ENCODE data around the gene CDYL.

Gene CDYL

DNA sequence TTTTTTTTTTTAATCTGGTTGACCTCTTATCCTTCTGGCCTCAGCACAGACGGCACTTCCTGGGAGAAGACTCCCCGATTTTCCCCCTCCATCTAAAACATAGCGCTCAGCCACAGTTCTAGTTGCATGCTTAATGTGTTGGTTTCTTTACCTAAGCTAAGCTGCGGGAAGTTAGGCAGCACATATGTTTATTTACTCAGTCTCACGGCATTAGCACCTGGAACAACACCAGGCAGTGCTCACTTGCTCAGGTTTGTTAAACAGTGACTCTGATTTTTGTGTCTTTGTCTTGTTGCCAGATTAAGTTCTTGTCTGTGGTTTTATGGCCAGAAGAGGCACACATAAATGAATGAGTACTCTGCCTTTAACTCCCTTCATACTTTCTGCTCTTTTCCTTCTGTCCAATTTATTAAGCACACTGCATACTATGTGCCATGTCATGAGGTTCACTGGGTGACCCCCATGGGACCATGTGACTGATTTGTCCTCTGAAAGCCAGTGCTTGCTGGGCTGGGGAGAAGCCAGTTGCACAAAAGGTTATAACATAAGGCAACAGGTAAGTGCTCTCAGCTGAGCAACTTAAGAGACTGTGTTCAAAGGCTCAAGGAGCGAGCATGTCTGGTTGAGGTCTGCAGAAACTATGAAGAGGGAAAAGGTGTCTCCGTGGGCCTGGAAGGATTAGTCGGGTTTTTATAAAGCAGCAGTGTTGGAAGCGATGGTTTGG lies 134.0 kb downstream of the CDYL start:
- no peak for DNase-seq

DNA sequence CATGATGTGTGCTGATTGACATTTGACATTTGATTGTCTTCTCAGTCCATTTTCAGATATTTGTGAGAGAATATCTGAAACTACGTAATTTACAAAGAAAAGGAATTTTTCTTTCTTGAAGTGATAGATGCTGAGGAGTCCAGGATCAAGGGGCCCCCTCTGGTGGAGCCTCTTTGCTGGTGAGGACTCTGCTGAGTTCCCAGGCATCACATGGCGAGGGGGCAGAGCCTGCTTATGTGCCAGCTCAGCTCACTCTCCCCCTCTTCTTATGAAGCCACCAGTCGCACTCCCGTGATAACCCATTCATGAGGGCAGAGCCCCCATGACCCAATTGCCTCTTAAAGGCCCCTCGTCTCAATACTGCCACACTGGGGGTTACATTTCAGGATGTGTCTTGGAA lies 136.4 kb downstream of the CDYL start:
- no peak for DNase-seq

DNA sequence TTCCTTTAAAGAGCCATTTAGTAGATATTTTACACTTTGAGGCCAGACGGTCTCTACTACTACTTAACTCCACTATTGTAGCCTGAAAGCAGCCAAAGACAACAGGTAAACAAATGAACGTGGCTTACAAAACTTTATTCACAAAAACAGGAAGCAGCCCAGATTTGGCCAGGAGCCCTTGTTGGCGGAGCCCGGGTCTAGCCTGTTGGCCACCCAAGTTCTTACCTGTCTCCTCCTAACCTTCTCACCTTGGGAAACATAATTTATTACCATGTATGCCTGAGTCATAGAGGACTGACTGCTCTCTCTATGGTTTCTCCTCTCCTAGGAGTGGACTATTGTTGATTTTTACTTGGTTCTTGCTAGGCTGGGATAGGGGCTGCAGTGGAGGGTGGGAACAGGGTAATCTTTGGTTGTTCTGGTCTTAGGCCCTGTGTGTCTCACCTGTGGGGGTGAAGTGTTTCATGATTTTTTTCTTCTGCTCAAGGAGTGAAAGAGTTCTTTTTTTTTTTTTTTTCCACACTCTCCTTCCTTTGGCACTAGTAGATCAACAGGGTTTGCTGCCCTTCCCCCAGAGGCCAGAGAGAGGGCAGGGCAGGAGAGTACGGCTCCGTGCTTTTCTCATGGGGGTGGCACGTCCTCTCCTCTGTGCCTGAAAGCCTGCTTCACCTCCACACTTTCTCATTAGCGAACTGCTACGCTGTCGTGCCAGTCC lies 137.7 kb downstream of the CDYL start:
- no peak for DNase-seq

DNA sequence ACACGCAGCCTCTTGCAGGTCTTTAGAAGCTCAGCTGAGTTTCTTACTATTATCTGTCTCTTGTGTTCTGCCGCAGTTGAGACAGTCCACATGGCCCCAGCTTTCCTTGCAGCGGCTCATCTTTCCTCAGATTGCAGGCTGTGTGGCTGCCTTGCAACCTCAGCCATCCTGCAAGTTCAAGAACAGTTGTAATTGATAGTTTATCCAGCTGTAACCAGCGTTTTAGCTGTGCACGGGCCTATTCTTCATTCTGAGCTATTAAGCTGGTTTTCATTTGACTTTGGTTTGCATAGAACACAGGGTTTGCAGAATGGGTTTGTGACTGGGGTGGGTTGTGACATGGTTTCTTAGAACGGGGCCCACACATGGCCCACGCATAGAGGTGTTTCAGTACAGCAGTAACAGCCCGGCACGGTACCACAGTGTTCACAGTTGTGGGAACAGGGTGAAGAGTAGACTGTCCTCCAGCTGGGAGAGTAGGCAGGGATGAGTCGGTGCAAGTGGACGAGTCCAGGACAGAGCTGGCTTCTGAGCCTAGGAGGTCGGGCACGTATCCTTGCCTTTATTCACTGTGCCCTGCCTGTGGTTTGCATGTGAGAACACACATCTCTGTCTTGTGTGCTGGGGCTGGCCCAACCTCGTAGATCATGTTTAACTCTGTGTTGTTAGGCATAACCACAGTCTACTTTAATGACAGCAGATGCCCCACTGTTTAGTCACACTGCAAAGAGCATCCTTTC lies 138.4 kb downstream of the CDYL start:
- no peak for DNase-seq

DNA sequence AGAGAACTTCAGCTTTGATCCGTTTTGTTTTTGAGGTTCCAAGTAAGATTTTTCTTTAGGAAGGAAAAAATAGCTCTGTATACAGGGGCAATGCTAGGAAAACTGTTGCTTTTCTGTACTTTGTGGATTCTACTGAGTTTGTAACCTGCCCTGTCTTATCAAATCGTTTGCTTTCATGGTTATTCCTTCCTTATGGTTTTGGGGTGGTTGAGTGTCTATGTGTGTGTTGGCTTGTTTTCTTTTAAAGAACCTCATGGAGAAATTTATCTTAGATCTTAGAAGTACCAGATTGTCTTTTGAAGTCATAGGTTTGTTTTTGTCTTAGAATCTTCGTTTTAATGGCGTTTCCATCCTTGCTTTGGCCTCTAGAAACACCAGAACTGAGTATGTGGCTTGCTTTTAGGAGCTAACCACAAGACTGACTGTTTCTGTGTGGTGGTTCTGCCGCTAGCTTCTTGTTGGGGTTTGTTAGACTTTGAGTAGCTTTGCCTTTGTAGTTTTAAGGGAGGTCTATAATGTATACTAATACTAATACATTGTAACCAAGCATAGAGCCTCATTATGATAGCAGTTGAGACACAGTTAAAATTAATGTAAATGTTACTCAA lies 140.9 kb downstream of the CDYL start:
- no peak for DNase-seq

DNA sequence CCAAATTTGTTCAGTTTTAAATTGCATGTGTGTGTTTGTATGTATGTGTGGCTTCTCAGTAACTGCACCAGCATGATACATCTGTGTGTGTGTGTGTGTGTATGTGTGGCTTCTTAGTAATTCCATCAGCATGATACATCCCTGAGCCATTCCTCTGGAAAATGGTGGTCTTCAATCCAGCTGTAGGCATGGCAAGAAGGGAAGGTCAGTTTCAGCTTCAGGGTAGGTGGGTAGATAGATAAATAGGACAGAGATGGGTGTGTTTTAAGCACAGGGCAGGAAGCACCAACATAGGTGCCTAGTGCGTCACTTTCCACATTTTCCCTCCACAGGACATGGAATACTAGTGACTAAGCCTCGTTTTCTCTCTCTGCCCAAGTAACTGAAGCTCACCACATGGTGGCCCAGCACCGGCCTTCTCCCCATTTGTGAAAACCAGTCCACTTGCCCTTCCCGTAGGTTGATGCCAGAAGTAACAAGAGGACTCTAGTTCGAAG lies 144.8 kb downstream of the CDYL start:
- no peak for DNase-seq

DNA sequence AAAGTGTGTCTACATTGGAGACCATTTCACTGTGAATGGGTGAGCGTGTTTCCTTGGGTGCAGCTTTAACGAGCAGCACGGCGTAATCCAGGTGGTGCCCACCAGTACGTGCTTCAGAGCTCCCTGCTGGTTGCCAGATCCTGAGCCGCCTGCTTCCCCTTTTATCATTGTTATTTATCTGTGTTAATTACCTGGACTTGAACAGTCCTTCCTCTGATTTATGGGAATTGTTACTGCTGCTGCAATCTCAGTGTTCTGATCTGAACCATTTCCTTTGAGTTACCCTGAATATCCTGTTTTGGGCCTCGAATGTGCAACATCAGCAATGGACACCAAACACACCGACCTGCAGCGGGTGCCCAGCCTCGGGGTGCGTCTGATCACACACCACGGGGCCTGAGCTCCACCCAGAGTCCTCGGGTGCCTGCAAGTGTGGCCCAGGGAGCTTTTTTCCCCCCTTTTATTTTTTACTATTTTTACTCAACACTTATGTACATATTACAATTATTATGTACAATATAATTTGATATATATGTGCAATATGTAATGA lies 146.4 kb downstream of the CDYL start:
- DNase-seq = no peak

DNA sequence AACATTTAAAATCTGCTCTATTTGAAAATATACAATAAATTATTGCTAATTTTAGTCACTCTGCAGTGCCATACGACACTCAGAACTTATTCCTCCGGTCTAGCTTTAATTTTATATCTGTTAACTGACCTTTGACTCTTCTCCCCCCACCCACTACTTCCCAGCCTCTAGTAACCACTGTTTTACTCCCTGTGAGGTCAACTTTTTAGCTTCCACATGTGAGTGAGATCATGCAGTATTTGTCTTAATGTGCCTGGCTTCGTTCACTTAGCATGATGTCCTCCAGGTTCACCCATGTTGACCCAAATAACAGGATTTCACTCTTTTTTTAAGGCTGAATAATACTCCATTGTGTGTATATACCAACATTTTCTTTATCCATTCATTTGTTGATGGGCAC lies 146.9 kb downstream of the CDYL start:
- no peak for DNase-seq

DNA sequence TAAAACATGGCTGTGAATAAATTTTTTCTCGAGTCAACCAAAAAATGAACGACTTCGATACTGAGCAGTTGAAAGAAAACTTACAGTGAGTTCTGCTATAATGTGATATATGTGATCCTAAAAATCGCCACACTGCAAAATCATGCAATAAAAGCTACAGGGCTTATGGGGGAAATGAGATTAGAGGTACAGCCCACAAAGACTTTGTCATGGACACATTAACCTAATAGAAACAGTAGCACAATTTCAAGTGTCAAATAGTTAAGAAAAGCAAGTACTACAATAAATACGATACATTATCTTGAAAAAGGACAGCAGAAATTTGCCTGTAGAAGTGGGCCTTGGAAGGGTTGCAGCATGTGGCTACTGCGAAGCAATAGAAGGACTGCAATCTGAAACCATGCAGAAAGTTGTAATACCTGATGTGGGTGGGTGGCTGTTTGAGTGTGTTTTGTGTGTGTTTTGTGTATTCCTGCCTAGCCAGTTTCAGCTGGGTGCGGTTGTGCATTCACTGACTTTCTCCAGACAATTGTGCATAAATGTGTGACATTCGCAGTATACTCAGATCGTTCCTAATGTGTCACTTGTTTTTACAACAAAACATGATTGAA lies 148.6 kb downstream of the CDYL start:
- no peak for DNase-seq

DNA sequence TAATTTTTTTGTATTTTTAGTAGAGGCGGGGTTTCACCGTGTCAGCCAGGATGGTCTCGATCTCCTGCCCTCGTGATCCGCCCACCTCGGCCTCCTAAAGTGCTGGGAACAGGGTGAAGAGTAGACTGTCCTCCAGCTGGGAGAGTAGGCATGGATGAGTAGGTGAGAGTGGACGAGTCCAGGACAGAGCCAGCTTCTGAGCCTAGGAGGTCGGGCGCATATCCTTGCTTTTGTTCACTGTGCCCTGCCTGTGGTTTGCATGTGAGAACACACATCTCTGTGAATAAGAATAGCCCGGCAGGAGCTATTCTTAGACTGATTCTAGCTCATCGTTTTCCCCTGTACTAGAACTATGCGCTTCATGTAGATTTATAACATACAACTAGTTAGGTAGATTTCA lies 149.4 kb downstream of the CDYL start:
- DNase-seq = no peak

DNA sequence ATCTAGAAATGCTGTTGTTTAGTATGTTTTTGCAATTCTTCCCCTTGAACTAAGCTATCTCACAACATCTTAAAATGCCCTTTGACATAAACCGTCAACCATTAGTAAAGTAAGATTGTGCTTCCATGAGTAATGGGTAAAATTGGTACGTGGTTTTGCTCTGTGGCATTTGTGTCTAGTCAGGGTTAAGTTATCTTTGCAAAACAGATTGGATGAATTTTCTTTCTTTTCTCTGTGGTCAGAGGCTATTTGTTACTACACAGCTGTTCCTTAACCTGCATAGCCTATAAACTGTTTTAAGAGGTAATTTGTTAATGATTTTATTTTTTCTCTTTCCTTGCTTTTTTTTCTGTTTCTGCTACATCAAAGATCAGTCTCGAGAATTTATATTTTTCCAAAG lies 152.2 kb downstream of the CDYL start:
- no peak for DNase-seq

DNA sequence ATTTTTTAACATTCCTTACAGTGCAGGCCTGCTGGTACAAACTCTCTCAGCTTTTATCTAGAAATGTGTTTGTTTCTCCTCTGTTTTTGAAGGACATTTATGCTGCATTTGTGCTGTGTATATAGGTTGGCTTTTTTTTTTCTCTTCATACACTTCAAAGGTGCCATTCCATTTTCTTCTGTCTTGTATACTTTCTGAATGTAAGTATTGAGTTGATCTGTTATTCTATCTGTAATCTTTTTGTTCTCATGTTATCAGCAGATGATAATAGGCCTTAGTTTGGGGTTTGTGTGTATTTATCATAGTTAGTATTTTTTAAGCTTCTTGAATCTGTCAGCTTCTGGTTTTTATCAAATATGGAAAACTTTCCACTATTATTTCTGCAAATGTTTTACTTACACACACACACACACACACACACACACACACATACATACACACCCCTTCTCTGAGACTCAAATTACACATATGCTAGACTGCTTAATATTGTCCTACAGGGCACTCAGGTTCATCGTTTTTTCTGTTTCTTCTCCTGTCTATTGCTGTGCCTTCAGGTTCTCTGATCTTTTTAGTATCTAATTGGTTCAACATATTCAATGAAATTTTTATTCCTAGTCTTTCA lies 153.0 kb downstream of the CDYL start:
- no peak for DNase-seq

DNA sequence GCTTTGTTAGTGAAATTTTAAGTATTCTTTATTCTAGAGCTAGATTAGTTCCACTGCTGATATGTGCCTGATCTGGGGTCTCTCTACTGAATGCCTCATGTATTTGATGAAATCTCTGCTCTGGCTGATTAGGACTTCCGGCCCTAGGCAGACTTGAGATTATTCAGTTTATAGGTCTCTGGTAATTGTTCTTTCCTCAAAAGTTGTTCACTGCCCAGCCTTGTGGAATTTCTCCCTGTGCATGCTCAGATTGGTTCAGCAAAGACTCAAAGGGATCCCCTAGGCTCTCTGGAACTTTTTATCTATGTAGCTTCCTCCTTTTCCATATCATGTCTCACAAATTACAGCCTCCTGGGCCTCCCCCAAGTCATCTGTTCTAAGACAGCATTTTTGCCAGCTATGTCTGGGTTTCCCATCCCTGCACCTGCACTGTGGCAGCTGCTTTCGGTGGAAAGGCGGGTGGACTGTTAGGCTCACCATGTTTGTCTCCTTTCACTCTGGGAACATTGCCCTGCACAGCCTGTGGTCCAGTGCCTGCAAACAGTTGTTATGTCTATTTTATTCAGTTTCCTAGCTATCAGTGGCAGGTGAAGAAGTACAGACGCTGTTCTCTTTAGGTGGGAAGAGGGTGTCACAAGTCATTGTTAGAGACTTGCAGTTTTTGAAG lies 154.0 kb downstream of the CDYL start:
- no peak for DNase-seq

DNA sequence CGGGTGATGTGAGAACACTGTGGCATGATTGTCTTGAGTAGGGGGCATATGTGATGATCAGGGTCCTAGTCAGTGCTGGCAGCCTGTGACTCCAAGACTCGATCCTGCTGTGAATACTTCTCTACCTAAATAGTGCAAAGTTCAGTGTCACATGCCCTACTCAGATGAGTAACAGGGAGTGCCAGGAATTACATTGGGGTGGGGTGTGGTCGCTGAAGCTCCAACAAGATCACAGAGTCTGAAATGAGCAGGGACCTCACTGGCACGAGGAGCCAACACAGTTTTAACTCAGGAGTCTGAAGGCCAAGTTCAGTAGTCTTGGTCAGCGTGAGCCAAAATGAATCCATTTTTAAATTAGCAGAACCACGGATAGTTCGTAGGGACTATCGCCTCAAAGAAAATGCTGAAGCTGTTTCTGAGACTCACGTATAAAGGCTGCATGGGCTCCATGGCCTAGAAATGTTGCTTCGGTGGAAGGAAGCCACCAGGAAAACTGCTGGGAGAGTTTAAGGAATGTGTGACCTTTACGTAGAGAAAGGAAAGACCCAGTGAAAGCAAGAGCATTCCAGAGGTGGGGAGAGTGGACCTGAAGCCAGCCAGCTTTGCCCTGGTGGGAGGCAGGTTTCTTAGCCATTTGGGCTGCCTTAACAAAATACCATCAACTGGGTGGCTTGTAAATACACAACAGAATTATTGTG lies 155.5 kb downstream of the CDYL start:
- no peak for DNase-seq

DNA sequence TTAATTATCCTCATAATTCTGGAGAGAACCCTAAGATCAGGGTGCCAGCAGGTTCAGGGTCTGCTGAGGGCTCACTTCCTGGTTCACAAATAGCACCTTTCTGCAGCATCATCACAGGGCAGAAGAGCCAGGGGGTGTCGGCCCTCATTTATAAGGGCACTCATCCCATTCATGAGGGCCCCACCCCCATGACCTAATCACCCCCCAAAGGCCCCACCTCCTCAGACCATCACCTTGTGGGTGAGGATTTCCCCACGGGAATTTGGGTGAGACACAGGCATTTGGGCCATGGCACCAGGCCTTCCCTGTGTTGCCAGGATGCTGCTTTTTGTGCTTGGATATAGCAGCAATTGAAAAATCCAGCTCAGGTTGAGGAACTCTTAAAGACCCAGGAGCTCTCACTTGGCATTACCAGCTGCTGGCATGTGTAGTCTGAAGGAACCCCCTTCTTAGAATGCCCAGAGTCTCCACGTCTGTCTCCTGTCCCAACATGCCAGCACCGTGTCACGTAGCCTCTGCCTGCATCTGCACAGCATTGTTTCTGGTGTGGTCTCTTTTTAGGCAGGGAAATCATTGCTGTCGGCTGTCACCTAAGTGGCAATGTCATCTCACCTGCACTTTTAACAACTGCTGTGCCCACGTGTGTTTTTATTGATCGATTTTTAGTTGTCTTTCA lies 156.2 kb downstream of the CDYL start:
- DNase-seq = no peak

DNA sequence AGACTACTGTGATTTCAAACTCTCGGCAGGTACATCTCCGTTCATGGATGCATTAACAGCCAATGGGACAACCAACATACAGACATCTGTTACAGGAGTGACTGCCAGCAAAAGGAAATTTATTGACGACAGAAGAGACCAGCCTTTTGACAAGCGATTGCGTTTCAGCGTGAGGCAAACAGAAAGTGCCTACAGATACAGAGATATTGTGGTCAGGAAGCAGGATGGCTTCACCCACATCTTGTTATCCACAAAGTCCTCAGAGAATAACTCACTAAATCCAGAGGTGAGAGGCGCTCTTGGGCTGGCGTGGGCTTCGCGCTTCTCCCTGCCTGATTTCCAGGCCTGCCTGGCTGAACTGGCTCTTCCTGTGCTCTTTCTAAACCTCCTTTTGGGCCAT lies 159.3 kb downstream of the CDYL start:
- DNase-seq = no peak

DNA sequence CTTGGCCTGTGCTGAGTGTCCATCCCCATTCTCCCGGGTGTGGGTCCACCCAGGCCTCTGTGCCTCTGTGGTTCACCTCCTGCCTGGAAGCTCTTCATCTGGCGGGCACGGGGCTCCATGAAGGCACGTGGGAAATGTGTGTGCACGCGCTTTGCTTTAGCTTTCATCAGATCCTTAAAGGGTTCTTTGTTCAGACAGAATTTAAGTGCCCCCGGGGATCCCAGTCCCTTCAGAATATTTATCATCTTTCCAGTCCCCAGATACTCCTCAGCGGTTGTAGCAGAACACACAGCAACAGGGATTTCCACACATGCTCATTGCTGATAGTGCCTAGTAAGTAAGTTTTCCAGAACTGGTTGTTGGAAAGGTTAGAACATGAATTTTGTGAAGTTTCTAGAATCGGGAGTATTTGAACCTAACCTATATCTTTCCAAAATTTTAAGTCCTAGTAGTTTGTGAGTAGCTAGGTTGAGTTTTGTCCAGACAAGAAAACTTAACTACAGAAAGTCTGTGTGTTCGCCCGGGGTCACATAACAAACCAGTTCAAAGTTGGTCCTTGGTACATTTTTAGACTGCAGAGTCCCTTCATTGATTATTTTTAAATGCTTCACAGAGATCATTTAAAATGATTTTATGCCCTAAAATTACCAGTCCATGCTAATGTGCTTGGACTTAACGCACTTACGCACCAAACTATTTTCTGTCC lies 159.9 kb downstream of the CDYL start:
- no peak for DNase-seq

DNA sequence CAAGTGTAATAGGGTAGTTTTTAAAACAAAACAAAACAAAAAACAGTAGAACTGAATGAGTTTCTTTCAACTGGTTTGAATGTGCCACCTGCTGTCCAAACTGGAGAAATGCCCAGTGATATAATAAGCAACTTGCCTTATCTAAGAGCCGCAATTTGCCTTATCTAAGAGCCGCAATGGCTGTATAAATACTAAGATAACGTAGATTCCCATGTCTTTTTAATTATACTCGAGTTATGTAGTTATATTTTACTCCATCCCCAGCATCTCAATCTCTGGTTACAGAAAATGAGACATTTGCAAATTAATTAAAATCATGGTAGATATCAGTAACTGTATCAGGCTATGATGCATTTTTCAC lies 160.5 kb downstream of the CDYL start:
- DNase-seq = no peak

DNA sequence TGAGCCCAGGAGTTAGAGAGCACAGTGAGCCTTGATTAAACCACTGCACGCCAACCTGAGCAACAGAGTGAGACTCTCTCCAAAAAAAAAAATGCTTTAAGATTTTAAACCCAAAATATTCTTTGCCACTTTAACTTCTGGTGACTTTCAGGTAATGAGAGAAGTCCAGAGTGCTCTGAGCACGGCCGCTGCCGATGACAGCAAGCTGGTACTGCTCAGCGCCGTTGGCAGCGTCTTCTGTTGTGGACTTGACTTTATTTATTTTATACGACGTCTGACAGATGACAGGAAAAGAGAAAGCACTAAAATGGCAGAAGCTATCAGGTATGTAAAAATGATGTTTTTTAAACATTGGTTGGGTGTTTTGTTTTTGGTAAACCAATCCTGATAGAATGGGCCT lies 161.2 kb downstream of the CDYL start:
- DNase-seq = no peak

DNA sequence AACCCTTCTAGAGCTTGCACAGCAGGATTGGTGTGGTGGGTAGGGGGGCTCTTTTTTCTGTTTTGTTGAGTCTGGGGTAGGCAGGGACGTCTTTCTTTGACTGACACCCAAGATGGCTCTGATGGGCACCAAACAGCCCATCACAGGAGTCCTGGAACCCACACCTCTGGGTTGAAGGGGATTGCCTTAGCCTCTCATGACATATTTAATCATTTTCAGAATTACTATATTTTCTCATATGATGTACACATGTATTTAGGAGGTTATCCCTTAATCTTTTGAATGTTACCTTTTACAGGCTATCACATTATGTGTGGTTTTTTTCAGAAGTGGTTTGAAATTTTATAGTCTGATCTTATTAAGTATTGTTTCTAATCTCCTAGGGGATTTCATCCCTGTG lies 163.0 kb downstream of the CDYL start:
- DNase-seq = no peak

All from CD4-positive, alpha-beta T cell treated with Interleukin-6 for 4 hours (primary cell).